Hepatocyte (in vitro differentiated cells): Measurements from ENCODE around the gene BBS9. TPM values are rescaled to one million over a fixed set of nuclear protein-coding genes. Genes with fewer than 3 reads are reported as not detected.

ENCODE experiments used
- DNase-seq: peaks from one replicate; pipeline ENCODE4 v3.0.0-alpha.2; 2016; ENCODE audit warnings: low spot score
- H2AFZ ChIP-seq: fragments of 200-600 bp; sonication (generic); 2 replicates; pipeline ENCODE4 v1.6.0; 2016; ENCODE audit warnings: antibody characterized with exemption, mild to moderate bottlenecking
- H3K27ac ChIP-seq: fragments of 200-600 bp; sonication (generic); 2 replicates; pipeline ENCODE4 v1.5.1; 2016; ENCODE audit warnings: mild to moderate bottlenecking
- H3K27me3 ChIP-seq: fragments of 200-600 bp; sonication (generic); 2 replicates; pipeline ENCODE4 v1.6.1; 2016
- H3K36me3 ChIP-seq: fragments of 200-600 bp; sonication (generic); replicated peaks from 2 replicates; pipeline ENCODE4 v1.5.1; 2016; ENCODE audit warnings: low read depth; ENCODE audit not compliant: insufficient read depth
- H3K4me1 ChIP-seq: fragments of 200-600 bp; sonication (generic); 2 replicates; pipeline ENCODE4 v1.5.1; 2016; ENCODE audit warnings: mild to moderate bottlenecking, moderate library complexity; ENCODE audit not compliant: insufficient read depth
- H3K4me2 ChIP-seq: fragments of 200-600 bp; sonication (generic); 2 replicates; pipeline ENCODE4 v1.6.0; 2016
- H3K4me3 ChIP-seq: fragments of 200-600 bp; sonication (generic); 2 replicates; pipeline ENCODE4 v1.5.1; 2016; ENCODE audit warnings: mild to moderate bottlenecking
- H3K79me2 ChIP-seq: fragments of 200-600 bp; sonication (generic); 2 replicates; pipeline ENCODE4 v1.6.0; 2017; ENCODE audit warnings: mild to moderate bottlenecking
- H3K9me2 ChIP-seq: fragments of 200-600 bp; sonication (generic); replicated peaks from 2 replicates; pipeline ENCODE4 v1.6.0; 2017; ENCODE audit warnings: mild to moderate bottlenecking; ENCODE audit not compliant: insufficient read depth
- H3K9me3 ChIP-seq: fragments of 200-600 bp; sonication (generic); 2 replicates; pipeline ENCODE4 v1.5.1; 2016; ENCODE audit warnings: low read depth, mild to moderate bottlenecking
- H4K20me1 ChIP-seq: fragments of 200-600 bp; sonication (generic); 2 replicates; pipeline ENCODE4 v1.6.0; 2016; ENCODE audit warnings: mild to moderate bottlenecking; ENCODE audit not compliant: insufficient read depth, poor library complexity, severe bottlenecking
- CTCF ChIP-seq: fragments of 200-600 bp; sonication (generic); IDR thresholded peaks from 2 replicates; pipeline ENCODE4 v1.5.1; 2016; ENCODE audit warnings: antibody characterized with exemption, mild to moderate bottlenecking; ENCODE audit not compliant: poor library complexity
- EZH2 ChIP-seq: fragments of 200-600 bp; sonication (generic); IDR thresholded peaks from 2 replicates; pipeline ENCODE4 v1.6.1; 2016; ENCODE audit warnings: antibody characterized with exemption, mild to moderate bottlenecking, borderline replicate concordance
- EZH2phosphoT487 ChIP-seq: fragments of 200-600 bp; sonication (generic); IDR thresholded peaks from one replicate; pipeline ENCODE4 v1.6.1; 2018; ENCODE audit warnings: antibody characterized with exemption, mild to moderate bottlenecking, low read depth, moderate library complexity; ENCODE audit not compliant: unreplicated experiment, severe bottlenecking
- WGBS: methylation state at CpG from one replicate; pipeline ENCODE4 v1.1.6; 2016; ENCODE audit warnings: low lambda C conversion rate; ENCODE audit errors: missing lambda C conversion rate; 5-methylcytosine and 5-hydroxymethylcytosine counted together
- polyA plus RNA-seq: library from polyadenylated mRNA; unstranded; fragments of >200 nt; fragmentation: Nextera tagmentation; extraction: Ambion mirVana; gene quantifications from 2 replicates; pipeline ENCODE4 v1.2.1, GENCODE V29; 2016
- total RNA-seq: library from RNA; depleted of rRNA; stranded (reverse); fragments of >200 nt; gene quantifications from 2 replicates; pipeline ENCODE4 v1.2.3, GENCODE V29; 2014

BBS9 gene
- total and polyA plus RNA-seq, 2 experiments from 2014 or later = 10.1 to 12.3 TPM

- Histone ChIP-seq H3K4me1 (no peaks in the 10 kb centered on the region), H3K4me3 (no peak overlapping the region), H3K9me2 (no peaks in the 10 kb centered on the region), H2AFZ (no peak overlapping the region), H3K27me3 (no peaks in the 10 kb centered on the region), H3K9me3 (no peaks in the 10 kb centered on the region), H4K20me1 (no peaks in the 10 kb centered on the region), H3K36me3 (no peaks in the 10 kb centered on the region), H3K27ac (no peak overlapping the region), H3K79me2 (no peaks in the 10 kb centered on the region), H3K4me2 (no peak overlapping the region)
- no peak for DNase-seq
- WGBS = 83% methylated on average over 4 of the region's 4 CpGs
- TF ChIP-seq EZH2 (no peak), EZH2phosphoT487 (no peak), CTCF (no peak)
Observed at GRCh38 chr7:33485747-33486493, 356.6 kb downstream of the BBS9 start.

- H3K4me1 ChIP-seq = no peaks in the 10 kb centered on the region
- H3K27ac ChIP-seq = no peak overlapping the region
- H3K4me3 ChIP-seq = no peak overlapping the region
- H3K9me3 ChIP-seq = no peaks in the 10 kb centered on the region
- TF ChIP-seq CTCF (no peak), EZH2 (no peak), EZH2phosphoT487 (no peak)
- H3K9me2 ChIP-seq = no peaks in the 10 kb centered on the region
- WGBS = 97% methylated on average over 1 of the region's 1 CpG
- no peak for DNase-seq
- no peaks in the 10 kb centered on the region for H4K20me1 ChIP-seq
- H3K4me2 ChIP-seq = no peak overlapping the region
- no peaks in the 10 kb centered on the region for H3K36me3 ChIP-seq
- no peak overlapping the region for H2AFZ ChIP-seq
- no peaks in the 10 kb centered on the region for H3K27me3 ChIP-seq
- no peaks in the 10 kb centered on the region for H3K79me2 ChIP-seq
Observed at GRCh38 chr7:33486633-33487032, 357.3 kb downstream of the BBS9 start.

GRCh38 chr7:33487998-33488682 is 358.8 kb downstream of the BBS9 start:
- Histone ChIP-seq H3K9me3 (no peaks in the 10 kb centered on the region), H4K20me1 (no peaks in the 10 kb centered on the region), H3K9me2 (no peaks in the 10 kb centered on the region), H3K4me3 (no peak overlapping the region), H3K79me2 (no peaks in the 10 kb centered on the region), H3K4me1 (no peaks in the 10 kb centered on the region), H3K27me3 (no peaks in the 10 kb centered on the region), H3K36me3 (no peaks in the 10 kb centered on the region), H3K4me2 (no peak overlapping the region), H3K27ac (no peak overlapping the region), H2AFZ (no peak overlapping the region)
- no peak for DNase-seq
- TF ChIP-seq CTCF (no peak), EZH2phosphoT487 (no peak), EZH2 (no peak)
